Smooth muscle cell (in vitro differentiated cells): Measurements from ENCODE around the gene AP5B1. TPM values are rescaled to one million over a fixed set of nuclear protein-coding genes. Genes with fewer than 3 reads are reported as not detected.

Experiments used
- DNase-seq: peaks from one replicate; lab custom pipeline; 2025; ENCODE audit not compliant: unreplicated experiment; lab: John Stamatoyannopoulos, UW
- H2AFZ ChIP-seq: fragments of 200-600 bp; sonication (generic); 2 replicates; pipeline ENCODE4 v1.6.0; 2016; ENCODE audit warnings: antibody characterized with exemption, low read depth, mild to moderate bottlenecking
- H3F3A ChIP-seq: fragments of 200-600 bp; sonication (generic); 2 replicates; pipeline ENCODE4 v1.6.0; 2017; ENCODE audit warnings: antibody characterized with exemption, low read depth
- H3K27ac ChIP-seq: fragments of 200-600 bp; sonication (generic); 2 replicates; pipeline ENCODE4 v1.5.1; 2016; ENCODE audit warnings: low read depth, mild to moderate bottlenecking
- H3K27me3 ChIP-seq: fragments of 200-600 bp; sonication (generic); 2 replicates; pipeline ENCODE4 v1.6.1; 2016; ENCODE audit warnings: low read depth, mild to moderate bottlenecking
- H3K36me3 ChIP-seq: fragments of 200-600 bp; sonication (generic); 2 replicates; pipeline ENCODE4 v1.5.1; 2016; ENCODE audit warnings: low read depth
- H3K4me1 ChIP-seq: fragments of 200-600 bp; sonication (generic); 2 replicates; pipeline ENCODE4 v1.5.1; 2016; ENCODE audit warnings: low read depth
- H3K4me2 ChIP-seq: fragments of 200-600 bp; sonication (generic); 2 replicates; pipeline ENCODE4 v1.6.0; 2016; ENCODE audit warnings: mild to moderate bottlenecking
- H3K4me3 ChIP-seq: fragments of 200-600 bp; sonication (generic); 2 replicates; pipeline ENCODE4 v1.5.1; 2016; ENCODE audit warnings: mild to moderate bottlenecking
- H3K79me2 ChIP-seq: fragments of 200-600 bp; sonication (generic); 2 replicates; pipeline ENCODE4 v1.6.0; 2016; ENCODE audit warnings: low read depth, mild to moderate bottlenecking
- H3K9ac ChIP-seq: fragments of 200-600 bp; sonication (generic); 2 replicates; pipeline ENCODE4 v1.6.0; 2016; ENCODE audit warnings: low read depth
- H3K9me3 ChIP-seq: fragments of 200-600 bp; sonication (generic); replicated peaks from 2 replicates; pipeline ENCODE4 v1.5.1; 2016; ENCODE audit warnings: low read depth
- H4K20me1 ChIP-seq: fragments of 200-600 bp; sonication (generic); 2 replicates; pipeline ENCODE4 v1.6.0; 2016; ENCODE audit warnings: low read depth
- CTCF ChIP-seq: fragments of 200-600 bp; sonication (generic); IDR thresholded peaks from 2 replicates; pipeline ENCODE4 v1.5.1; 2017; ENCODE audit warnings: borderline replicate concordance, mild to moderate bottlenecking, antibody characterized with exemption; ENCODE audit not compliant: insufficient read depth, poor library complexity, severe bottlenecking
- WGBS: methylation state at CpG from one replicate; pipeline ENCODE4 v1.1.7; 2016; ENCODE audit warnings: low lambda C conversion rate; 5-methylcytosine and 5-hydroxymethylcytosine counted together
- polyA plus RNA-seq: library from polyadenylated mRNA; unstranded; fragments of >200 nt; fragmentation: Nextera tagmentation; extraction: Ambion mirVana; gene quantifications from 2 replicates; pipeline ENCODE4 v1.2.1, GENCODE V29; 2016
- total RNA-seq: library from RNA; depleted of rRNA; stranded (reverse); fragments of >200 nt; gene quantifications from 2 replicates; pipeline ENCODE4 v1.2.3, GENCODE V29; 2014

AP5B1 gene
- total and polyA plus RNA-seq, 2 experiments from 2014 or later = 6.2 to 7.7 TPM

DNA sequence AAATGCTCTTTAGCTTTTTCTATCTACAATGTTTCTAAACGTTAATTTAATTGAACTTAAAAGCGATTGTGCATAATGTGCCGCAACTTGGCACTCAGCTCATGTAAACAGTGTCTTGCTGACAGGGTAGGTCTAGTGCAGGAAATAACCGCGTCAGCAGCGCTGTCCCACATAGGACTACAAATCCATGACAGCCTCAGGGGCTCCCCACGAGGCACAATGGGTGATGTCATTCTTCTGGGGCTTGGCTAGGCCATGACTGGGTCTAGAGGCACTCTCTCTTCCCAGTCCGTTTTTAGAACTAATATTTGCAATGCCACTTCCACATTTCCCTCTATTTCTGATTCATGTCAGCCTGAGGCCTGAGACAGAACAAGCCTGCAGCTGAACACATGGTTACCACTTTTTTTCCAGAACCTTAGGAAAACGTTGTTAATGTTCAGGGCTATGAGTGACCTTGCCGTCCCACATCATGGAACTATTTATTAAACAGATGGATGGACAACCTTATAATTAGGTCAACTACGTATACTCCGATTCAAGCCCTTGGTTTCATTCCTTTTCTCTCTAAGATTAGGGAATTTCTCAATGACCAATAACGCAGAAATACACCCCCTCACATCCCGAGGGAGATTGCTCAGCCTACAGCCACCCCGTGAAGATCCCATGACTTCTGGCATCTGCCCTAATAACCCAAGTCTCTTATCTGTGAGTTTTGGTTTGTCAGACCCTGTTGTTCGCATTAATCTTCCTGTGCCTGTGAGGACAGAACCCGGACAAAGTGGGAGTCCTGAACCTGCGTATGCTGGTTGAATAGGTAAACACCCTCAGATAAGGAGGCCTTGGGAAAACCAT is 33.6 kb upstream of the AP5B1 start:
- 64% methylated on average over 18 of the region's 18 CpGs for WGBS
- Histone ChIP-seq H3K27me3 (no peaks in the 10 kb centered on the region), H3K36me3 (no peaks in the 10 kb centered on the region), H4K20me1 (no peaks in the 10 kb centered on the region), H3K4me1 (no peaks in the 10 kb centered on the region), H3K9me3 (no peaks in the 10 kb centered on the region), H3K79me2 (no peaks in the 10 kb centered on the region), H3K4me2 (no peak overlapping the region), H3K4me3 (no peak overlapping the region), H3K27ac (peak overlapping the region; percentile 46), H3F3A (no peaks in the 10 kb centered on the region), H2AFZ (no peak overlapping the region), H3K9ac (no peak overlapping the region)
- no peak for TF ChIP-seq CTCF
- no peak for DNase-seq

DNA sequence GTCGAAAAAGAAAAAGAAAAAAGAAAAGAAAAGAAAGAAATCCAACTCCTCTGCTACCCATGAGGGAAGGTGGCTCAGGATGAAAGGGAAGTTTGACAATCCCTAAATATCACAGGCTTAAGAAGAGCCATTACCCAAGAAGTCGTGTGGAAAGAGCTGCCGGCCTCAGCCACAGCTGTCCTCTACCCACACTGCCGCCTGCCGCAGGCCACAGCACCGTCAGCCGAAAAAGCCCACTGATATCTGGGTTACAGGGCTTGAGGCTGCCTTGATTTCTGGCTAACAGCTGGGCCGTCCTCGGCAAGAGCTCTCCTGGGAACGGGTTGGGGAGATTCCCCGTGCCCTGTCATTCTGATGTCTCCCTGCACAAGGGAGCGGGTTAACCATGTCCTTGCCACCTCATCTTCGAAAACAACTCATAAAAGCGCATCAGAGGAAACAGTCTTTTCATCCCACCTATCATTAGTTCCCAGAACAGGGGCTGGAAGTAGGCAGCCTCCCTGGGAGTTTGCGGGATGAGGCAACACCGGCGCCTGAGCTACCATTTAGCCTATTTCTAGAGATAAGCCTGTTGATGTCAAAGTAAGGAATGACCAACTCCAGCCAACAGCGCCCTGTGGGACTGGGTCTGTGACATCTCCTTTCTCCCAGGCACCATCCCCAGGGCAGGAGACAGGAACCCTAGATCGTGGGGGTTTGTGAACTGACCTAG is 31.1 kb upstream of the AP5B1 start:
- H3K27me3 ChIP-seq = no peaks in the 10 kb centered on the region
- WGBS = 63% methylated on average over 19 of the region's 19 CpGs
- H3K4me1 ChIP-seq = no peaks in the 10 kb centered on the region
- H3F3A ChIP-seq = no peaks in the 10 kb centered on the region
- no peak overlapping the region for H3K4me2 ChIP-seq
- TF ChIP-seq CTCF = no peak
- DNase-seq = no peak
- H3K9ac ChIP-seq = no peak overlapping the region
- no peaks in the 10 kb centered on the region for H4K20me1 ChIP-seq
- no peak overlapping the region for H3K4me3 ChIP-seq
- H3K9me3 ChIP-seq = no peaks in the 10 kb centered on the region
- no peak overlapping the region for H3K27ac ChIP-seq
- H3K79me2 ChIP-seq = no peaks in the 10 kb centered on the region
- no peak overlapping the region for H2AFZ ChIP-seq
- H3K36me3 ChIP-seq = no peaks in the 10 kb centered on the region

DNA sequence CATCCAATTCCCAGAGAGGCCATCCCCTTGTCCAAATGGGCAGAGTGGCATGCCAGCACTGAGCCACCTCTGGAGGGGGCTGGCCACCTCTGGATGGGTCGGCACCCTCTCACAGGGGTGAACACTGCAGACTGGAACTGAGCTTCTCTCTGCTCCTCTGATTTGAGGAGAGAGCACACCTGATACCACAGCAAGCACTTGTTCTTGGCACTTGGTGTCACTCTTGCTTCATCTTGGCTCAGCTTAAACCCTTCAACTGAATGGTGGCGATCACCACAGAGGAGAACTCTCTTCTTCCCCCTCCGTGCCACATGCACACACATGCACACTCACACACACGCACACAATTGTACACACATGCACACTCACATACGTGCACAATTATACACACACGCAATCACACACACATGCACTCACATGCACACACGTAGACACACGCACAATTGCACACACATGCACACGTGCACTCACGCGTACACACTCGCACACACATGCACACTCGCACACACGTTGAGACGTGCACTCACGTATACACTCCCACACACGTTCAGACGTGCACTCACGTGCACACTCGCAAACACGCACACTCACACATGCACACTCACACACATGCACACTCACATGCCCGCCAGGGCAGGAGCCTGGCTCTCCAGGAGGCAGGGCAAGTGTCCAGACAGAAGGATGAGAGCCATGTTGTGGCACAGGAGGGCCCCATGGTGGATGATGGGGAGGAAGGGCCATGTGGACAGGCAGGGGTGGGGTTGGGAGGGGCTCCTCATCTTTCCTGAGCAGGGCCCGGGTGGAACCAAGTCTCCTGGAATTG is 29.5 kb upstream of the AP5B1 start:
- Histone ChIP-seq H3K4me1 (no peaks in the 10 kb centered on the region), H2AFZ (no peak overlapping the region), H3K36me3 (no peaks in the 10 kb centered on the region), H4K20me1 (no peaks in the 10 kb centered on the region), H3K27ac (no peak overlapping the region), H3K9ac (no peak overlapping the region), H3K4me3 (no peak overlapping the region), H3K4me2 (no peak overlapping the region), H3K27me3 (no peaks in the 10 kb centered on the region), H3K9me3 (no peaks in the 10 kb centered on the region), H3F3A (no peaks in the 10 kb centered on the region), H3K79me2 (no peaks in the 10 kb centered on the region)
- TF ChIP-seq CTCF = no peak
- WGBS = 89% methylated on average over 23 of the region's 23 CpGs
- no peak for DNase-seq
